GM23338 (cell line): Measurements from ENCODE around the gene CDK14. TPM values are rescaled to one million over a fixed set of nuclear protein-coding genes. Genes with fewer than 3 reads are reported as not detected.

Source experiments
- ATAC-seq: fragments of 200-7000 bp; cut with Tn5 transposase; 3 replicates; pipeline ENCODE4 v1.9.1; 2020
- DNase-seq: peaks from one replicate; pipeline ENCODE4 v3.0.0-alpha.2; 2015; ENCODE audit warnings: low spot score
- H2AFZ ChIP-seq: fragments of 200-600 bp; sonication (generic); 2 replicates; pipeline ENCODE4 v1.8.0; 2016; ENCODE audit warnings: antibody characterized with exemption, mild to moderate bottlenecking, moderate library complexity
- H3F3A ChIP-seq: fragments of 200-600 bp; sonication (generic); replicated peaks from 2 replicates; pipeline ENCODE4 v1.8.0; 2017; ENCODE audit warnings: antibody characterized with exemption, mixed run types, low read depth
- H3K27ac ChIP-seq: fragments of 200-600 bp; sonication (generic); 2 replicates; pipeline ENCODE4 v1.6.1; 2016; ENCODE audit warnings: low read depth
- H3K27me3 ChIP-seq: fragments of 200-600 bp; sonication (generic); 2 replicates; pipeline ENCODE4 v1.8.0; 2016; ENCODE audit warnings: mild to moderate bottlenecking, mixed run types, moderate library complexity; ENCODE audit not compliant: insufficient read depth
- H3K36me3 ChIP-seq: fragments of 200-600 bp; sonication (generic); 2 replicates; pipeline ENCODE4 v1.8.0; 2016; ENCODE audit warnings: mild to moderate bottlenecking; ENCODE audit not compliant: insufficient read depth
- H3K4me1 ChIP-seq: fragments of 200-600 bp; sonication (generic); 2 replicates; pipeline ENCODE4 v1.8.0; 2016; ENCODE audit warnings: mild to moderate bottlenecking, moderate library complexity; ENCODE audit not compliant: insufficient read depth
- H3K4me2 ChIP-seq: fragments of 200-600 bp; sonication (generic); 2 replicates; pipeline ENCODE4 v1.7.1; 2017; ENCODE audit warnings: mixed run types
- H3K4me3 ChIP-seq: fragments of 200-600 bp; sonication (generic); 2 replicates; pipeline ENCODE4 v1.6.1; 2016; ENCODE audit warnings: mixed run types
- H3K79me2 ChIP-seq: fragments of 200-600 bp; sonication (generic); replicated peaks from 2 replicates; pipeline ENCODE4 v1.8.0; 2017; ENCODE audit warnings: mild to moderate bottlenecking; ENCODE audit not compliant: insufficient read depth
- H3K9me2 ChIP-seq: fragments of 200-600 bp; sonication (generic); 2 replicates; pipeline ENCODE4 v1.8.0; 2017; ENCODE audit not compliant: insufficient read depth
- H4K20me1 ChIP-seq: fragments of 200-600 bp; sonication (generic); replicated peaks from 2 replicates; pipeline ENCODE4 v1.8.0; 2017; ENCODE audit warnings: mild to moderate bottlenecking; ENCODE audit not compliant: insufficient read depth
- H3K27ac Mint-ChIP-seq: 2 replicates; pipeline ENCODE4 v1.8.0; 2020; ENCODE audit warnings: inconsistent platforms, mild to moderate bottlenecking, moderate library complexity, mixed read lengths
- H3K27me3 Mint-ChIP-seq: 3 replicates; pipeline ENCODE4 v1.8.0; 2022; ENCODE audit warnings: low read depth, mild to moderate bottlenecking, moderate library complexity, mixed read lengths, inconsistent platforms; ENCODE audit not compliant: insufficient read depth, poor library complexity
- H3K36me3 Mint-ChIP-seq: 3 replicates; pipeline ENCODE4 v1.8.0; 2021; ENCODE audit warnings: low read depth, mild to moderate bottlenecking, inconsistent platforms, moderate library complexity, mixed read lengths
- H3K4me1 Mint-ChIP-seq: 3 replicates; pipeline ENCODE4 v1.8.0; 2020; ENCODE audit warnings: mild to moderate bottlenecking, inconsistent platforms, mixed read lengths
- H3K4me3 Mint-ChIP-seq: 3 replicates; pipeline ENCODE4 v1.8.0; 2021; ENCODE audit warnings: moderate library complexity, mild to moderate bottlenecking, inconsistent platforms, mixed read lengths
- H3K9me3 Mint-ChIP-seq: 3 replicates; pipeline ENCODE4 v1.8.0; 2020; ENCODE audit warnings: moderate library complexity, mild to moderate bottlenecking, inconsistent platforms, mixed read lengths
- EZH2 ChIP-seq: fragments of 200-600 bp; sonication (generic); IDR thresholded peaks from one replicate; pipeline ENCODE4 v1.8.0; 2017; ENCODE audit warnings: antibody characterized with exemption, mild to moderate bottlenecking, low read depth; ENCODE audit not compliant: unreplicated experiment
- NANOG ChIP-seq: IDR thresholded peaks from 2 replicates; pipeline ENCODE4 v1.6.1; 2016; ENCODE audit warnings: antibody characterized with exemption, borderline replicate concordance
- POLR2AphosphoS5 ChIP-seq: IDR thresholded peaks from 2 replicates; pipeline ENCODE4 v1.6.1; 2016; ENCODE audit warnings: antibody characterized with exemption, low read depth
- STAT1 ChIP-seq: IDR thresholded peaks from one replicate; pipeline ENCODE4 v1.6.1; 2016; ENCODE audit warnings: antibody characterized with exemption; ENCODE audit not compliant: unreplicated experiment
- polyA plus RNA-seq: library from polyadenylated mRNA; unstranded; fragments of >200 nt; fragmentation: Nextera tagmentation; extraction: Ambion mirVana; gene quantifications from 2 replicates; pipeline ENCODE4 v1.2.1, GENCODE V29; 2016
- total RNA-seq: library from RNA; depleted of rRNA; stranded (reverse); fragments of >200 nt; shearing (Covaris generic); gene quantifications from 2 replicates; pipeline ENCODE4 v1.2.3, GENCODE V29; 2014
- TF ChIP-seq, protein P1 (sequence below), 2 experiments: fragments of 200-600 bp in 1 of 2; sonication (generic) in 1 of 2; conservative IDR thresholded peaks; 2 replicates each; pipeline versions ENCODE4 v1.5.1 to v1.6.1; 2016 to 2017; ENCODE audit warnings: antibody characterized with exemption in 2 of 2, low read depth in 2 of 2, mild to moderate bottlenecking in 2 of 2, moderate library complexity in 1 of 2
- TF ChIP-seq, protein P2 (sequence below): IDR thresholded peaks from 2 replicates; pipeline ENCODE4 v1.6.1; 2016; ENCODE audit warnings: antibody characterized with exemption
- TF ChIP-seq, protein P3 (sequence below): IDR thresholded peaks from one replicate; pipeline ENCODE4 v1.6.1; 2018; ENCODE audit warnings: antibody characterized with exemption; ENCODE audit not compliant: unreplicated experiment

CDK14 gene
- total and polyA plus RNA-seq, 2 experiments from 2014 or later, result 11.2 to 24.0 TPM

DNA sequence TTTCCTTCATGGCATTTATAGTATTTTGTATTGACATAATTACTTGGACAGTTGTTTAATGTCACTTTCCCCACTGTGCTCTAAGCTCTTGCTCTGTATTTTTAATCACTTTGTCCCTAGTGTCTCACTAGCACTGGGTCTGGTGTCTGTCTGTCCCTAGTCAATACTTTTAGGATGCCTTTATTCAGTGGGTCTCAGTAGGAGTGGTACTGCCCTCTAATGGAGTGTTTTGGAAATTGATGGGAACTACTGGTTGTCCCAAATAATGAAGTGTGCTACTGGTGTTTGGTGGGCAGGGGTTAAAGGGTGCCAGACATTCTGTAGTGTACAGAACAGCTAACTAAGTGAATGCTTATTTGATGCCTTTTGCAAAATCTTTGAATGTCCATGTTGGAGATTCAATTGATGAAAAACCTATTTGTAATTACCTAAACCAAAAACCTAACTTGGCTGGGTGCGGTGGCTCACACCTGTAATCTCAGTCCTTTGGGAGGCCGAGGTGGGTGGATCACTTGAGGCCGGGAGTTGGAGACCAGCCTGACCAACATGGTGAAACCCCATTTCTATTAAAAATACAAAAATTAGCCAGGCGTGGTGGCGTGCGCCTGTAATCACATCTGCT is 33.3 kb downstream of the CDK14 start:
- H3K27ac Mint-ChIP-seq, result no peak overlapping the region
- H3K27ac ChIP-seq, result no peak overlapping the region
- peak; percentile 84 for DNase-seq
- no peak overlapping the region for H3K4me3 Mint-ChIP-seq
- H3K4me3 ChIP-seq, result no peak overlapping the region
- H3K36me3 ChIP-seq, result no peaks in the 10 kb centered on the region
- H4K20me1 ChIP-seq, result peaks cover 3% of the 10 kb centered on the region; the same call in 1 of the 2 replicates
- peaks cover 29% of the 10 kb centered on the region for H3K4me1 Mint-ChIP-seq
- no peaks in the 10 kb centered on the region for H3K27me3 ChIP-seq
- H3K9me2 ChIP-seq, result no peaks in the 10 kb centered on the region
- peaks cover 31% of the 10 kb centered on the region for H3K4me1 ChIP-seq
- peaks cover 3% of the 10 kb centered on the region; the same call in 2 of the 3 replicates for H3K9me3 Mint-ChIP-seq
- H2AFZ ChIP-seq, result no peak overlapping the region
- H3K36me3 Mint-ChIP-seq, result peaks cover 11% of the 10 kb centered on the region; the same call in 2 of the 3 replicates
- peaks cover 24% of the 10 kb centered on the region for H3K79me2 ChIP-seq
- H3F3A ChIP-seq, result no peaks in the 10 kb centered on the region
- peak; percentile 89 for ATAC-seq
- TF ChIP-seq, protein P1, sequence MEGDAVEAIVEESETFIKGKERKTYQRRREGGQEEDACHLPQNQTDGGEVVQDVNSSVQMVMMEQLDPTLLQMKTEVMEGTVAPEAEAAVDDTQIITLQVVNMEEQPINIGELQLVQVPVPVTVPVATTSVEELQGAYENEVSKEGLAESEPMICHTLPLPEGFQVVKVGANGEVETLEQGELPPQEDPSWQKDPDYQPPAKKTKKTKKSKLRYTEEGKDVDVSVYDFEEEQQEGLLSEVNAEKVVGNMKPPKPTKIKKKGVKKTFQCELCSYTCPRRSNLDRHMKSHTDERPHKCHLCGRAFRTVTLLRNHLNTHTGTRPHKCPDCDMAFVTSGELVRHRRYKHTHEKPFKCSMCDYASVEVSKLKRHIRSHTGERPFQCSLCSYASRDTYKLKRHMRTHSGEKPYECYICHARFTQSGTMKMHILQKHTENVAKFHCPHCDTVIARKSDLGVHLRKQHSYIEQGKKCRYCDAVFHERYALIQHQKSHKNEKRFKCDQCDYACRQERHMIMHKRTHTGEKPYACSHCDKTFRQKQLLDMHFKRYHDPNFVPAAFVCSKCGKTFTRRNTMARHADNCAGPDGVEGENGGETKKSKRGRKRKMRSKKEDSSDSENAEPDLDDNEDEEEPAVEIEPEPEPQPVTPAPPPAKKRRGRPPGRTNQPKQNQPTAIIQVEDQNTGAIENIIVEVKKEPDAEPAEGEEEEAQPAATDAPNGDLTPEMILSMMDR (conservative IDR thresholded peaks at IDR 0.05; ENCODE audit: low read depth in 2 of 2), result peak; percentile 88 to 93
- TF ChIP-seq NANOG, result no peak
- H3K27me3 Mint-ChIP-seq, result peaks cover 2% of the 10 kb centered on the region
- no peak overlapping the region for H3K4me2 ChIP-seq

DNA sequence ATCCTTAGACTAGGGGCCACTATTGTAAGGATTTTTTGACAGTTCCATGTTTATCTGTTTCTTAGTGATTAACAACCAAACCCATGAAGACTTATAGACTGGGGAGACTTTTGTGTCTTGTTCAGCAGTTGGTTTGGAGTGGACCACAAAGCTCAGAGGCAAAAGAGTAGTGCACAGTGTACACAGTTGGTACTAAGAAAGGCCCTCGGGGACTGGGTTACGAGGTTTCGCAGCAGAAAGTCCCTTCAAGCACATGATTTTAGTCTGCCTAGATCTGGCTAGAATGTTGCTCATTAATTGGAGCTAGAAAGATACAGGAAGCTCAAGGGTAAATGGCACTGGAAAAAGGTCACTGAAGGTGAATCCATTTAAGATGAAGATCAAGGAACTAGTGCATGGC is 35.4 kb downstream of the CDK14 start:
- H3K27ac ChIP-seq, result no peak overlapping the region
- H3K36me3 ChIP-seq, result no peaks in the 10 kb centered on the region
- H4K20me1 ChIP-seq, result peaks cover 3% of the 10 kb centered on the region; the same call in 1 of the 2 replicates
- peaks cover 12% of the 10 kb centered on the region; the same call in 2 of the 3 replicates for H3K36me3 Mint-ChIP-seq
- H3K27me3 Mint-ChIP-seq, result peaks cover 2% of the 10 kb centered on the region
- H3K4me1 ChIP-seq, result peaks cover 11% of the 10 kb centered on the region; the same call in 1 of the 2 replicates
- no peaks in the 10 kb centered on the region for H3K27me3 ChIP-seq
- no peak overlapping the region for H3K27ac Mint-ChIP-seq
- H3K4me2 ChIP-seq, result no peak overlapping the region
- H2AFZ ChIP-seq, result no peak overlapping the region
- H3K4me1 Mint-ChIP-seq, result peaks cover 9% of the 10 kb centered on the region
- no peak overlapping the region for H3K4me3 ChIP-seq
- no peak for DNase-seq
- H3K4me3 Mint-ChIP-seq, result no peak overlapping the region
- H3K9me2 ChIP-seq, result no peaks in the 10 kb centered on the region
- ATAC-seq, result no peak
- H3K79me2 ChIP-seq, result peaks cover 26% of the 10 kb centered on the region
- H3K9me3 Mint-ChIP-seq, result peaks cover 6% of the 10 kb centered on the region; the same call in 2 of the 3 replicates
- no peaks in the 10 kb centered on the region for H3F3A ChIP-seq
- no peak for TF ChIP-seq STAT1
- TF ChIP-seq, protein P1 (conservative IDR thresholded peaks at IDR 0.05; ENCODE audit: low read depth in 2 of 2), result no peak
- TF ChIP-seq POLR2AphosphoS5, result no peak
- TF ChIP-seq EZH2, result no peak
- TF ChIP-seq, protein P2, sequence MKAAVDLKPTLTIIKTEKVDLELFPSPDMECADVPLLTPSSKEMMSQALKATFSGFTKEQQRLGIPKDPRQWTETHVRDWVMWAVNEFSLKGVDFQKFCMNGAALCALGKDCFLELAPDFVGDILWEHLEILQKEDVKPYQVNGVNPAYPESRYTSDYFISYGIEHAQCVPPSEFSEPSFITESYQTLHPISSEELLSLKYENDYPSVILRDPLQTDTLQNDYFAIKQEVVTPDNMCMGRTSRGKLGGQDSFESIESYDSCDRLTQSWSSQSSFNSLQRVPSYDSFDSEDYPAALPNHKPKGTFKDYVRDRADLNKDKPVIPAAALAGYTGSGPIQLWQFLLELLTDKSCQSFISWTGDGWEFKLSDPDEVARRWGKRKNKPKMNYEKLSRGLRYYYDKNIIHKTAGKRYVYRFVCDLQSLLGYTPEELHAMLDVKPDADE, result no peak
- TF ChIP-seq, protein P3, sequence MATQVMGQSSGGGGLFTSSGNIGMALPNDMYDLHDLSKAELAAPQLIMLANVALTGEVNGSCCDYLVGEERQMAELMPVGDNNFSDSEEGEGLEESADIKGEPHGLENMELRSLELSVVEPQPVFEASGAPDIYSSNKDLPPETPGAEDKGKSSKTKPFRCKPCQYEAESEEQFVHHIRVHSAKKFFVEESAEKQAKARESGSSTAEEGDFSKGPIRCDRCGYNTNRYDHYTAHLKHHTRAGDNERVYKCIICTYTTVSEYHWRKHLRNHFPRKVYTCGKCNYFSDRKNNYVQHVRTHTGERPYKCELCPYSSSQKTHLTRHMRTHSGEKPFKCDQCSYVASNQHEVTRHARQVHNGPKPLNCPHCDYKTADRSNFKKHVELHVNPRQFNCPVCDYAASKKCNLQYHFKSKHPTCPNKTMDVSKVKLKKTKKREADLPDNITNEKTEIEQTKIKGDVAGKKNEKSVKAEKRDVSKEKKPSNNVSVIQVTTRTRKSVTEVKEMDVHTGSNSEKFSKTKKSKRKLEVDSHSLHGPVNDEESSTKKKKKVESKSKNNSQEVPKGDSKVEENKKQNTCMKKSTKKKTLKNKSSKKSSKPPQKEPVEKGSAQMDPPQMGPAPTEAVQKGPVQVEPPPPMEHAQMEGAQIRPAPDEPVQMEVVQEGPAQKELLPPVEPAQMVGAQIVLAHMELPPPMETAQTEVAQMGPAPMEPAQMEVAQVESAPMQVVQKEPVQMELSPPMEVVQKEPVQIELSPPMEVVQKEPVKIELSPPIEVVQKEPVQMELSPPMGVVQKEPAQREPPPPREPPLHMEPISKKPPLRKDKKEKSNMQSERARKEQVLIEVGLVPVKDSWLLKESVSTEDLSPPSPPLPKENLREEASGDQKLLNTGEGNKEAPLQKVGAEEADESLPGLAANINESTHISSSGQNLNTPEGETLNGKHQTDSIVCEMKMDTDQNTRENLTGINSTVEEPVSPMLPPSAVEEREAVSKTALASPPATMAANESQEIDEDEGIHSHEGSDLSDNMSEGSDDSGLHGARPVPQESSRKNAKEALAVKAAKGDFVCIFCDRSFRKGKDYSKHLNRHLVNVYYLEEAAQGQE, result no peak
